Activated CD8-positive, alpha-beta T cell treated with anti-CD3 and anti-CD28 coated beads, Interleukin-2, amount 10 ng/mL, durations not matched to agents 7 days and 5 days (primary cell): Measurements from ENCODE around the gene TUBGCP3. TPM values are rescaled to one million over a fixed set of nuclear protein-coding genes. Genes with fewer than 3 reads are reported as not detected.
A peak's percentile ranks its signal among the peaks of the same experiment; 100 is the strongest.
"Not testable (repeated sequence)": the region's sequence is repeated elsewhere in the genome, so short reads cannot be mapped to it uniquely, and the experiment has no call there.

Experiments
- ATAC-seq: fragments of 150-1000 bp; cut with Tn5 transposase; one replicate; pipeline ENCODE4 v1.10.0; 2021; ENCODE audit warnings: moderate library complexity
- CTCF ChIA-PET: fragments of 350-600 bp; sonication (Branson Sonifier 250); formaldehyde crosslinking; loops from one replicate; lab custom pipeline; 2021; ENCODE audit warnings: antibody characterized with exemption; lab: Charles Lee
- POLR2A ChIA-PET: fragments of 350-600 bp; sonication (Branson Sonifier 250); formaldehyde crosslinking; loops from one replicate; lab custom pipeline; 2021; ENCODE audit warnings: antibody characterized with exemption; lab: Charles Lee
- DNase-seq: peaks from one replicate; pipeline ENCODE4 v3.0.0-alpha.2; 2020
- H3K27ac Mint-ChIP-seq: one replicate; pipeline ENCODE4 v1.8.0; 2021; ENCODE audit warnings: mild to moderate bottlenecking, mixed read lengths
- H3K27me3 Mint-ChIP-seq: one replicate; pipeline ENCODE4 v1.8.0; 2021; ENCODE audit warnings: low read depth, mixed read lengths
- H3K36me3 Mint-ChIP-seq: one replicate; pipeline ENCODE4 v1.8.0; 2021; ENCODE audit warnings: low read depth, mixed read lengths
- H3K4me1 Mint-ChIP-seq: one replicate; pipeline ENCODE4 v1.8.0; 2021; ENCODE audit warnings: low read depth, mixed read lengths
- H3K4me3 Mint-ChIP-seq: one replicate; pipeline ENCODE4 v1.8.0; 2021; ENCODE audit warnings: mild to moderate bottlenecking, mixed read lengths
- H3K9me3 Mint-ChIP-seq: one replicate; pipeline ENCODE4 v1.8.0; 2022; ENCODE audit warnings: mixed read lengths; ENCODE audit not compliant: insufficient read depth
- total RNA-seq, 2 experiments: library from RNA; stranded (reverse); gene quantifications; one replicate each; pipeline ENCODE4 v1.2.3, GENCODE V29; 2021

TUBGCP3 gene, protein sequence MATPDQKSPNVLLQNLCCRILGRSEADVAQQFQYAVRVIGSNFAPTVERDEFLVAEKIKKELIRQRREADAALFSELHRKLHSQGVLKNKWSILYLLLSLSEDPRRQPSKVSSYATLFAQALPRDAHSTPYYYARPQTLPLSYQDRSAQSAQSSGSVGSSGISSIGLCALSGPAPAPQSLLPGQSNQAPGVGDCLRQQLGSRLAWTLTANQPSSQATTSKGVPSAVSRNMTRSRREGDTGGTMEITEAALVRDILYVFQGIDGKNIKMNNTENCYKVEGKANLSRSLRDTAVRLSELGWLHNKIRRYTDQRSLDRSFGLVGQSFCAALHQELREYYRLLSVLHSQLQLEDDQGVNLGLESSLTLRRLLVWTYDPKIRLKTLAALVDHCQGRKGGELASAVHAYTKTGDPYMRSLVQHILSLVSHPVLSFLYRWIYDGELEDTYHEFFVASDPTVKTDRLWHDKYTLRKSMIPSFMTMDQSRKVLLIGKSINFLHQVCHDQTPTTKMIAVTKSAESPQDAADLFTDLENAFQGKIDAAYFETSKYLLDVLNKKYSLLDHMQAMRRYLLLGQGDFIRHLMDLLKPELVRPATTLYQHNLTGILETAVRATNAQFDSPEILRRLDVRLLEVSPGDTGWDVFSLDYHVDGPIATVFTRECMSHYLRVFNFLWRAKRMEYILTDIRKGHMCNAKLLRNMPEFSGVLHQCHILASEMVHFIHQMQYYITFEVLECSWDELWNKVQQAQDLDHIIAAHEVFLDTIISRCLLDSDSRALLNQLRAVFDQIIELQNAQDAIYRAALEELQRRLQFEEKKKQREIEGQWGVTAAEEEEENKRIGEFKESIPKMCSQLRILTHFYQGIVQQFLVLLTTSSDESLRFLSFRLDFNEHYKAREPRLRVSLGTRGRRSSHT
- 10 to 100 TPM; 57.4 to 66.5 TPM for total RNA-seq

GRCh38 chr13:112587764-112588489 lies at the start of gene TUBGCP3:
Gene TUBGCP3 (minus strand): TSS chr13:112588153. CDS start chr13:112587980, 173 bp downstream.
- CTCF ChIA-PET: interaction anchor here (1.0 to 1.7 kb wide), 2 partner anchors 18 to 1471 kb away, joined by 3 to 11 read pairs; no protein-coding TSS in a partner anchor
- ATAC-seq: peak; percentile 90
- Mint-ChIP-seq H3K4me1 (peaks cover 38% of the 10 kb centered on the region), H3K36me3 (peaks cover 20% of the 10 kb centered on the region), H3K27me3 (peaks cover 3% of the 10 kb centered on the region), H3K27ac (peak within 1 kb of the TSS; percentile 93), H3K9me3 (no peaks in the 10 kb centered on the region), H3K4me3 (peak within 1 kb of the TSS; percentile 96)
- POLR2A ChIA-PET: interaction anchor here (1.1 to 1.6 kb wide), 5 partner anchors 15 to 103 kb away, joined by 3 to 4 read pairs (median 3); no protein-coding TSS in a partner anchor
- DNase-seq: peak; percentile 81

GRCh38 chr13:112637017-112637801 lies 49.3 kb upstream of the TUBGCP3 start:
- Mint-ChIP-seq H3K36me3 (no peaks in the 10 kb centered on the region), H3K4me3 (no peak overlapping the region), H3K9me3 (no peaks in the 10 kb centered on the region), H3K27ac (no peak overlapping the region), H3K27me3 (peaks cover 15% of the 10 kb centered on the region), H3K4me1 (peaks cover 8% of the 10 kb centered on the region)
- ATAC-seq (no peak), DNase-seq (no peak)
- CTCF ChIA-PET: no interaction called here
- POLR2A ChIA-PET: no interaction called here

DNA sequence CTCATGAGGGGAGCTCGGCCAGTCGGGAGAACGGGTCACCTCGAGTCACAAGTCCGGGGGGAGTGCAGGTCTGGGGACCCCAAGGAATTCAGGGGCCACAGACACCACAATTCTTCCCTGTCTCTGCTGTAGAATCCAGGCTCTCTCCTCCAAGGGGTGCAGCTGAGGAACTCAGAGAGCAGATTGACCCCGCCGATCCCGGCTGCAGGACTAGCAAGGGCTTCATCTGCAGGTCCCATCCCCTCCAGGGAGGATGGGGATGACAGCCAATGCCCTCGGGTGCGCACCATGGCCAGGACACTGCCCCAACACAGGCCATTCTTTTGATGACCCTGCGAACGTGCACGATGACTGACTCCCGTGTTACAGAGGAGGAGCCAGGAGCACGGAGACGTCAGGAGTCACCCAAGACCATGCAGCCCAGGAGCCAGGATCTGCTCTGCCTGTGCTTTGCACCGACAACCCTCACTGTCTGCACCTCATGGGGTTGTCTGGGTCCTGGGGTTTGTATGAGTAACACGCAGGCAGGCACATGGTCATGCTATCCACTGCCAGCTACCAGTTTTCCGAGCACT lies 48.5 kb upstream of the TUBGCP3 start:
- Mint-ChIP-seq H3K27ac (no peak overlapping the region), H3K4me3 (no peak overlapping the region)
- CTCF ChIA-PET: no interaction called here

DNA sequence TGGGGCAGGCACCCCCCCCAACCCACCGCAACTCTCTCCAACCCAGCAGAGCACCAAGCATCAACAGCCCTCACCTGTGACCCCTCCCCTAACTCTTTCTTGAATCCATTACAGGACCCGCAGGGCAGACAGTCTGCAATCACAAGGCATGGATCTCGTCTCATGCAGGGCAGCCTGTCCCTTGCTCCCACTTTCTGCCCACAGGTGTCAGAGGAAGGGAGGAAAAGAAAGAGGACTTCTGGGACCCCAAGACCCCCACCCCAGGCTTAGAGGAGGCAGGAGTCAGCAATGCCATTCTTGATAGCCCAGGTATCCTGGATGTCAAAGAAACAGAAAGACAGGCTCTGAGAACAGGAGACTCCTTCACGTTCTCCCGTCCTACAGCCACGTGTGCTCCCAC lies 47.4 kb upstream of the TUBGCP3 start:
- ATAC-seq (no peak), DNase-seq (no peak)
- ChIA-PET POLR2A (no interaction called here), CTCF (no interaction called here)
- peaks cover 6% of the 10 kb centered on the region for H3K4me1 Mint-ChIP-seq
- no peak overlapping the region for H3K27ac Mint-ChIP-seq
- H3K9me3 Mint-ChIP-seq: no peaks in the 10 kb centered on the region
- H3K27me3 Mint-ChIP-seq: peaks cover 17% of the 10 kb centered on the region
- H3K4me3 Mint-ChIP-seq: no peak overlapping the region
- no peaks in the 10 kb centered on the region for H3K36me3 Mint-ChIP-seq

More for the DNA sequence above, 48.5 kb upstream of the TUBGCP3 start:
- Mint-ChIP-seq H3K36me3 (no peaks in the 10 kb centered on the region), H3K4me1 (peaks cover 8% of the 10 kb centered on the region), H3K27me3 (peaks cover 16% of the 10 kb centered on the region), H3K9me3 (no peaks in the 10 kb centered on the region)
- no peak for ATAC-seq
- no peak for DNase-seq
- POLR2A ChIA-PET: no interaction called here

GRCh38 chr13:112634102-112634501 lies 46.1 kb upstream of the TUBGCP3 start:
- ATAC-seq: no peak
- peaks cover 4% of the 10 kb centered on the region for H3K4me1 Mint-ChIP-seq
- ChIA-PET CTCF (interaction anchor here (1.0 kb wide), 1 partner anchor 28 kb away, joined by 3 read pairs; no protein-coding TSS in a partner anchor), POLR2A (no interaction called here)
- H3K9me3 Mint-ChIP-seq: no peaks in the 10 kb centered on the region
- no peak for DNase-seq
- H3K27ac Mint-ChIP-seq: no peak overlapping the region
- H3K4me3 Mint-ChIP-seq: no peak overlapping the region
- peaks cover 12% of the 10 kb centered on the region for H3K27me3 Mint-ChIP-seq
- H3K36me3 Mint-ChIP-seq: no peaks in the 10 kb centered on the region

DNA sequence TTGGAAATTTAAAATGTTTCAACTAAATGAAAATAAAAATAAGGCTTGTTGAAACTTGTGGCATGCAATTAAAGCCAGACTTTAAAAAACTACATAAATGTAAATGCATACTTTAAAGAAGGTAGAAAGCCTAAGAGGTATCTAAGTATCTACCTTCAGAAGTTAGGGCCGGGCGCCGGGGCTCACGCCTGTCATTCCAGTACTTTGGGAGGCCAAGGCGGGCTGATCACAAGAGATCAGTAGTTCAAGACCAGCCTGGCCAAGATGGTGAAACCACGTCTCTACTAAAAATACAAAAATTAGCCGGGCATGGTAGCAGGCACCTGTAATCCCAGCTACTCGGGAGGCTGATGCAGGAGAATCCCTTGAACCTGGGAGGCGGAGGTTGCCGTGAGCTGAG lies 42.3 kb upstream of the TUBGCP3 start:
- H3K9me3 Mint-ChIP-seq, ATAC-seq, H3K4me1 Mint-ChIP-seq, H3K4me3 Mint-ChIP-seq, CTCF ChIA-PET, H3K27me3 Mint-ChIP-seq, H3K36me3 Mint-ChIP-seq, POLR2A ChIA-PET, H3K27ac Mint-ChIP-seq, DNase-seq: not testable (repeated sequence)

DNA sequence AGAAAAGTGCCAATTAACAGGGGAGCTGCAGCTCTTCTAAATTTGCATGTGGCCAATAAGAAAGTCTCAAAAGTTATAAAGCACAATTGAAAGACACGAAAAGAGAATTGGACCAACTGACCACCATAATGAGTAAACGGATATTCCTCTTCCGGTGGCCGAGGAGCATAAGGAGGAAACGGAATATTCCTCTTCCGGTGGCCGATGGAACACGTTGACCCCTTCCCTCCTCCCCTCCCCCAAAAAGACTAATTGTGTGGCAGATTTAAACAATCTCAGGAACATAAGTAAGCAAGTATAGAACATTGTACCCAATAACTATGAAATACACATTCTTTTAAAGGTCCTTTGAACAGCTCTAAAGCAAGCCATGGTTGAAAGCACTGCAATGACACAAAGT lies 41.2 kb upstream of the TUBGCP3 start:
- Mint-ChIP-seq H3K4me3 (no peak overlapping the region), H3K9me3 (no peaks in the 10 kb centered on the region), H3K27ac (no peak overlapping the region), H3K4me1 (no peaks in the 10 kb centered on the region), H3K36me3 (no peaks in the 10 kb centered on the region), H3K27me3 (peaks cover 5% of the 10 kb centered on the region)
- ChIA-PET POLR2A (no interaction called here), CTCF (no interaction called here)
- DNase-seq (no peak), ATAC-seq (no peak)

DNA sequence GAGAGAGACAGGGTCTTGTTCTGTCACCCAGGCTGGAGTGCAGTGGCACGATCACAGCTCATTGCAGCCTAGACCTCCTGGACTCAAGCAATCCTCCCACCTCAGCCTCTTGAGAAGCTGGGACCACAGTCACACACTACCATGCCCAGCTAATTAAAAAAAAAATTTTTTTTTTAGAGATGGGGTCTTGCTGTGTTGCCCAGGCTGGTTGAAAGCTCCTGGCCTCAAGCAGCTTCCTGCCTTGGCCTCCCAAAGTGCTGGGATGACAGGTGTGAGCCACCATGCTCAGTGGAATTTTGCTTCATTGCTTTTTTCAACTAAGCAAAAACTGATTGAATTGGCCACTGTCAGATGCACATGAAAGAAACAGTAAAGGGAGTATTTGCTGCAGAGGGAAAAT lies 39.7 kb upstream of the TUBGCP3 start:
- H3K4me3 Mint-ChIP-seq, H3K27me3 Mint-ChIP-seq, ATAC-seq, H3K9me3 Mint-ChIP-seq, H3K36me3 Mint-ChIP-seq, POLR2A ChIA-PET, H3K4me1 Mint-ChIP-seq, DNase-seq, H3K27ac Mint-ChIP-seq: not testable (repeated sequence)
- CTCF ChIA-PET: interaction anchor here (0.7 to 1.5 kb wide), 2 partner anchors 14 to 21 kb away, joined by 3 to 4 read pairs; no protein-coding TSS in a partner anchor

- Mint-ChIP-seq H3K4me3 (no peak overlapping the region), H3K9me3 (no peaks in the 10 kb centered on the region), H3K36me3 (no peaks in the 10 kb centered on the region), H3K27ac (no peak overlapping the region), H3K4me1 (no peaks in the 10 kb centered on the region), H3K27me3 (peaks cover 5% of the 10 kb centered on the region)
- ChIA-PET POLR2A (no interaction called here), CTCF (interaction anchor here (0.7 to 1.5 kb wide), 2 partner anchors 14 to 21 kb away, joined by 3 to 4 read pairs; no protein-coding TSS in a partner anchor)
- DNase-seq: no peak
- ATAC-seq: no peak
These were observed 39.2 kb upstream of the TUBGCP3 start for GRCh38 chr13:112627161-112627560.

GRCh38 chr13:112626761-112627160 lies 38.8 kb upstream of the TUBGCP3 start:
- H3K4me3 Mint-ChIP-seq: no peak overlapping the region
- CTCF ChIA-PET: interaction anchor here (1.5 kb wide), 1 partner anchor 14 kb away, joined by 4 read pairs; no protein-coding TSS in a partner anchor
- H3K9me3 Mint-ChIP-seq: no peaks in the 10 kb centered on the region
- no peak overlapping the region for H3K27ac Mint-ChIP-seq
- ATAC-seq: no peak
- H3K36me3 Mint-ChIP-seq: no peaks in the 10 kb centered on the region
- no peaks in the 10 kb centered on the region for H3K4me1 Mint-ChIP-seq
- POLR2A ChIA-PET: no interaction called here
- DNase-seq: no peak
- H3K27me3 Mint-ChIP-seq: peaks cover 5% of the 10 kb centered on the region
